ENCODE measurements around the gene MACROD2.

Gene MACROD2

DNA sequence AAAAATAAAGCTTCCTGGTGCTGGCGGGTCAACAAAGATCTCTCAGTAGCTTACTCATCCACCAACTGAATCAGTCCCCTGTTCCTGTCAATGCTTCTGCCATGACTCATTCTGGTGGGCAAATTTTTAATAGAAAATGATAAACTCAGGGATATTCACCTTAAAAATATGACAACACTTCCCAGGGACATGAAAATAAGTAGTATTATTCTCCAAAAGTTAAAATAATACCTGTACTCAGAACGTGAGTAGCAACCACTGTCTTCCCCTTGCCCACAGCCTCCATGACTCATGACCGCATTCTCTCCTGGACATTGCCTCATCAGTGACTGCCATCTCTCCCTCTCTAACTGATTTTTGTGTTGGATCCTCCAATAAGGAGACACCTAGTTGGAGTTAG lies 2025.7 kb downstream of the MACROD2 start:
- H3K9me3 ChIP-seq: no peaks in the 10 kb centered on the region
- DNase-seq: no peak
- no peaks in the 10 kb centered on the region for H3K4me1 ChIP-seq
- H3K36me3 ChIP-seq: no peaks in the 10 kb centered on the region
- TF ChIP-seq, protein P1, sequence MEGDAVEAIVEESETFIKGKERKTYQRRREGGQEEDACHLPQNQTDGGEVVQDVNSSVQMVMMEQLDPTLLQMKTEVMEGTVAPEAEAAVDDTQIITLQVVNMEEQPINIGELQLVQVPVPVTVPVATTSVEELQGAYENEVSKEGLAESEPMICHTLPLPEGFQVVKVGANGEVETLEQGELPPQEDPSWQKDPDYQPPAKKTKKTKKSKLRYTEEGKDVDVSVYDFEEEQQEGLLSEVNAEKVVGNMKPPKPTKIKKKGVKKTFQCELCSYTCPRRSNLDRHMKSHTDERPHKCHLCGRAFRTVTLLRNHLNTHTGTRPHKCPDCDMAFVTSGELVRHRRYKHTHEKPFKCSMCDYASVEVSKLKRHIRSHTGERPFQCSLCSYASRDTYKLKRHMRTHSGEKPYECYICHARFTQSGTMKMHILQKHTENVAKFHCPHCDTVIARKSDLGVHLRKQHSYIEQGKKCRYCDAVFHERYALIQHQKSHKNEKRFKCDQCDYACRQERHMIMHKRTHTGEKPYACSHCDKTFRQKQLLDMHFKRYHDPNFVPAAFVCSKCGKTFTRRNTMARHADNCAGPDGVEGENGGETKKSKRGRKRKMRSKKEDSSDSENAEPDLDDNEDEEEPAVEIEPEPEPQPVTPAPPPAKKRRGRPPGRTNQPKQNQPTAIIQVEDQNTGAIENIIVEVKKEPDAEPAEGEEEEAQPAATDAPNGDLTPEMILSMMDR (IDR thresholded peaks at IDR 0.05; ENCODE audit: low read depth, low read length): no peak
- H3K4me3 ChIP-seq (ENCODE audit: low read depth, low read length): no peak overlapping the region
- no peaks in the 10 kb centered on the region for H3K27me3 ChIP-seq

- Histone ChIP-seq H3K36me3 (no peaks in the 10 kb centered on the region), H3K27me3 (no peaks in the 10 kb centered on the region), H3K9me3 (no peaks in the 10 kb centered on the region), H3K4me1 (no peaks in the 10 kb centered on the region), H3K4me3 (ENCODE audit: low read depth, low read length) (no peak overlapping the region)
- TF ChIP-seq, protein P1 (IDR thresholded peaks at IDR 0.05; ENCODE audit: low read depth, low read length): no peak
- DNase-seq: no peak
These were observed 2029.8 kb downstream of the MACROD2 start for GRCh38 chr20:16025084-16025483.

GRCh38 chr20:16027686-16028085 lies 2032.4 kb downstream of the MACROD2 start:
- H3K4me3 ChIP-seq (ENCODE audit: low read depth, low read length): no peak overlapping the region
- no peaks in the 10 kb centered on the region for H3K27me3 ChIP-seq
- H3K36me3 ChIP-seq: no peaks in the 10 kb centered on the region
- TF ChIP-seq, protein P1 (IDR thresholded peaks at IDR 0.05; ENCODE audit: low read depth, low read length): no peak
- DNase-seq: no peak
- no peaks in the 10 kb centered on the region for H3K4me1 ChIP-seq
- H3K9me3 ChIP-seq: no peaks in the 10 kb centered on the region

DNA sequence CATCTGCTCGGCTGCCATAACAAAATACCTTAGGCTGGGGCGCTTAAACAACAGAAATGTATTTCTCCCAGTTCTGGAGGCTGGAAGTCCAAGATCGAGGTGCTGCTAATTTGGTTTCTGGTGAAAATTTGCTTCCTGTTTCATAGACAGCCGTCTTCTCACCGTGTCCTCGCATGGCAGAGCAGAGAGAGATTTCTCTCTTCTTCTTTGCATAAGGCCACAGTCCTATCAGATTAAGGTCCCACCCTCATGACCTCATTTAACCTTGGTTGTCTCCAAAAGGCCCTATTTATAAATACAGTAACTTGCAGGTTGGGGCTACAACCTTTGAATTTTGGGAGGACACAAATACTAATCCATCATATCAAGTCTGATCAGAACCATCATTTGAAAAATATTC lies 2033.6 kb downstream of the MACROD2 start:
- DNase-seq: no peak
- TF ChIP-seq, protein P1 (IDR thresholded peaks at IDR 0.05; ENCODE audit: low read depth, low read length): no peak
- H3K4me1 ChIP-seq: no peaks in the 10 kb centered on the region
- no peaks in the 10 kb centered on the region for H3K9me3 ChIP-seq
- H3K36me3 ChIP-seq: no peaks in the 10 kb centered on the region
- no peaks in the 10 kb centered on the region for H3K27me3 ChIP-seq
- H3K4me3 ChIP-seq (ENCODE audit: low read depth, low read length): no peak overlapping the region

GRCh38 chr20:16030253-16030652 lies 2034.9 kb downstream of the MACROD2 start:
- DNase-seq: no peak
- no peak overlapping the region for H3K4me3 ChIP-seq (ENCODE audit: low read depth, low read length)
- no peaks in the 10 kb centered on the region for H3K36me3 ChIP-seq
- no peaks in the 10 kb centered on the region for H3K9me3 ChIP-seq
- TF ChIP-seq, protein P1 (IDR thresholded peaks at IDR 0.05; ENCODE audit: low read depth, low read length): no peak
- no peaks in the 10 kb centered on the region for H3K27me3 ChIP-seq
- H3K4me1 ChIP-seq: peaks cover under 1% of the 10 kb centered on the region; the same call in 1 of the 2 replicates

- Histone ChIP-seq H3K27me3 (no peaks in the 10 kb centered on the region), H3K9me3 (no peaks in the 10 kb centered on the region), H3K36me3 (no peaks in the 10 kb centered on the region; the same call in 1 of the 2 replicates), H3K4me3 (ENCODE audit: low read depth, low read length) (no peak overlapping the region), H3K4me1 (peaks cover 13% of the 10 kb centered on the region; the same call in 1 of the 2 replicates)
- DNase-seq: no peak
- TF ChIP-seq, protein P1 (IDR thresholded peaks at IDR 0.05; ENCODE audit: low read depth, low read length): no peak
These were observed 2040.3 kb downstream of the MACROD2 start for GRCh38 chr20:16035576-16035975.
